ENCODE results near the gene BAHCC1. TPM values are rescaled to one million over a fixed set of nuclear protein-coding genes. Genes with fewer than 3 reads are reported as not detected.

BAHCC1 gene
- total and polyA plus RNA-seq, 2 donors (not counting 1 experiment from before 2014, with no cell fraction given) = 1.8 to 7.3 TPM

- H3K9ac ChIP-seq (ENCODE audit: insufficient read depth, low read length) = no peak overlapping the region
- no peaks in the 10 kb centered on the region for H3K4me1 ChIP-seq (ENCODE audit: control insufficient read depth, extremely low read depth, insufficient read depth, low read length)
- H3K4me2 ChIP-seq (ENCODE audit: extremely low read depth, insufficient read depth, low read length) = peak overlapping the region; percentile 88
- H2AFZ ChIP-seq (ENCODE audit: low read length) = no peak overlapping the region
- H3K27ac ChIP-seq (ENCODE audit: insufficient read depth, low read length) = no peak overlapping the region
- peak; percentile 58 to 61 for DNase-seq (ENCODE audit: low read depth in 2 of 2)
- no peaks in the 10 kb centered on the region for H3K36me3 ChIP-seq (ENCODE audit: control insufficient read depth, insufficient read depth, low read length)
- TF ChIP-seq EZH2 (IDR thresholded peaks at IDR 0.05; ENCODE audit: low read length, missing control alignments) = no peak
- TF ChIP-seq CTCF (conservative IDR thresholded peaks at IDR 0.05 in 1 of 2, IDR thresholded peaks at IDR 0.05 in 1 of 2; ENCODE audit: low read depth in 1 of 2, low read length in 2 of 2) = no peak
- H3K4me3 ChIP-seq (replicated peaks in 1 of 4; ENCODE audit: control extremely low read depth in 1 of 4, insufficient read depth in 1 of 4, low read depth in 3 of 4, low read length in 4 of 4) = peak overlapping the region in 3 of 4 experiments; percentile 21 to 49 (median 44)
- H3K79me2 ChIP-seq (ENCODE audit: control insufficient read depth, insufficient read depth, low read length) = no peaks in the 10 kb centered on the region
- no peaks in the 10 kb centered on the region for H3K9me3 ChIP-seq (ENCODE audit: control insufficient read depth, insufficient read depth, low read depth, low read length)
- no peaks in the 10 kb centered on the region for H4K20me1 ChIP-seq (ENCODE audit: control insufficient read depth, extremely low read depth, insufficient read depth, low read length)
- H3K27me3 ChIP-seq (ENCODE audit: control insufficient read depth, insufficient read depth, low read length) = no peaks in the 10 kb centered on the region
Observed at GRCh38 chr17:81481073-81481799, 86.0 kb downstream of the BAHCC1 start.

- H3K36me3 ChIP-seq (ENCODE audit: control insufficient read depth, insufficient read depth, low read length) = no peaks in the 10 kb centered on the region
Observed at GRCh38 chr17:81481815-81482505, 86.7 kb downstream of the BAHCC1 start.

More at GRCh38 chr17:81481815-81482505, 86.7 kb downstream of the BAHCC1 start:
- TF ChIP-seq CTCF (conservative IDR thresholded peaks at IDR 0.05 in 1 of 2, IDR thresholded peaks at IDR 0.05 in 1 of 2; ENCODE audit: low read depth in 1 of 2, low read length in 2 of 2) (no peak), EZH2 (IDR thresholded peaks at IDR 0.05; ENCODE audit: low read length, missing control alignments) (no peak)
- H3K9ac ChIP-seq (ENCODE audit: insufficient read depth, low read length) = no peak overlapping the region
- no peak overlapping the region for H3K27ac ChIP-seq (ENCODE audit: insufficient read depth, low read length)
- H3K79me2 ChIP-seq (ENCODE audit: control insufficient read depth, insufficient read depth, low read length) = no peaks in the 10 kb centered on the region
- peak overlapping the region; percentile 88 for H3K4me2 ChIP-seq (ENCODE audit: extremely low read depth, insufficient read depth, low read length)
- no peak overlapping the region for H2AFZ ChIP-seq (ENCODE audit: low read length)
- no peaks in the 10 kb centered on the region for H3K9me3 ChIP-seq (ENCODE audit: control insufficient read depth, insufficient read depth, low read depth, low read length)
- H3K4me3 ChIP-seq (replicated peaks in 1 of 4; ENCODE audit: control extremely low read depth in 1 of 4, insufficient read depth in 1 of 4, low read depth in 3 of 4, low read length in 4 of 4) = peak overlapping the region in 3 of 4 experiments; percentile 21 to 49 (median 44)
- no peaks in the 10 kb centered on the region for H3K4me1 ChIP-seq (ENCODE audit: control insufficient read depth, extremely low read depth, insufficient read depth, low read length)
- H3K27me3 ChIP-seq (ENCODE audit: control insufficient read depth, insufficient read depth, low read length) = no peaks in the 10 kb centered on the region
- no peaks in the 10 kb centered on the region for H4K20me1 ChIP-seq (ENCODE audit: control insufficient read depth, extremely low read depth, insufficient read depth, low read length)
- DNase-seq (ENCODE audit: low read depth in 2 of 2) = no peak
